Fibroblast of mammary gland (primary cell): ENCODE measurements around the gene TTC16.

Experiments
- DNase-seq: peaks from one replicate; pipeline ENCODE4 v3.0.0-alpha.2; 2010; ENCODE audit warnings: low read depth
- H3K4me3 ChIP-seq: 2 replicates; pipeline ENCODE4 v1.5.1; 2011; ENCODE audit warnings: low read depth, mild to moderate bottlenecking, low read length, moderate library complexity; ENCODE audit not compliant: control insufficient read depth
- TF ChIP-seq, protein P1 (sequence below): conservative IDR thresholded peaks from 2 replicates; pipeline ENCODE4 v1.5.1; 2011; ENCODE audit warnings: low read depth, low read length, inconsistent platforms; ENCODE audit not compliant: control insufficient read depth, insufficient read depth

The TTC16 gene

DNA sequence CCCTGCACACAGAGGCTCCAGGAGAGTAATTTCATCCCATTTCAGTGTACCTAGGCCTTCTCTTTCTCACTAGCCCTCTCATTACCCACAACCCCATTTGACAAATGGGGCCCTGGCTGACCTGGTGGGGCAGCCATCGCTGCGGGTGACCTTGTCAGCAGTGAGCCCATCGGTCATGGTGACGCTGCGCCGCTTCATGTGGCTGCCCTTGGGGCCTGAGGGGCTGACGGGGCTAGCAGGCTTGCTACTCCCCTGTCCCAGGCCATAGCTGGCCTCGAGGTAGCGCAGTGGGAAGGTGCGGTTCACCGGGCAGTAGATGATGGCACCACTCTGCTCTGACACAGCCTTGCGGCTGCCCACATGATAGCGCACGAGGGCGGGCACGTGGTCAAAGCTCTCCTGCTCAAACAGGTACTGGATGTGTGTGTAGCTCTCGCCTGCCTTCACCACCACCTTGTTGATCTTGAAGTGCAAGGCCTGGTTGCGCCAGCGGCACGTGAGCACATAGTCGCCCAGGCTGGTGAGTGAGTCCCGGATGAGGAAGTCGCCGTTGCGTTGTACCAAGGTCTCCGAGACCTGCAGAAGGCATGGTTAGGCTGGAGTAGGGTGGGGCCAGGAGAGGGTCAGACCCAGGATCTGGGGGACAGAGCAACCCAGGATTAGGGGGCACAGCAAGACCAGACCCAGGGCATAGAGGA, 33.4 kb downstream of the TTC16 start:
- TF ChIP-seq, protein P1, sequence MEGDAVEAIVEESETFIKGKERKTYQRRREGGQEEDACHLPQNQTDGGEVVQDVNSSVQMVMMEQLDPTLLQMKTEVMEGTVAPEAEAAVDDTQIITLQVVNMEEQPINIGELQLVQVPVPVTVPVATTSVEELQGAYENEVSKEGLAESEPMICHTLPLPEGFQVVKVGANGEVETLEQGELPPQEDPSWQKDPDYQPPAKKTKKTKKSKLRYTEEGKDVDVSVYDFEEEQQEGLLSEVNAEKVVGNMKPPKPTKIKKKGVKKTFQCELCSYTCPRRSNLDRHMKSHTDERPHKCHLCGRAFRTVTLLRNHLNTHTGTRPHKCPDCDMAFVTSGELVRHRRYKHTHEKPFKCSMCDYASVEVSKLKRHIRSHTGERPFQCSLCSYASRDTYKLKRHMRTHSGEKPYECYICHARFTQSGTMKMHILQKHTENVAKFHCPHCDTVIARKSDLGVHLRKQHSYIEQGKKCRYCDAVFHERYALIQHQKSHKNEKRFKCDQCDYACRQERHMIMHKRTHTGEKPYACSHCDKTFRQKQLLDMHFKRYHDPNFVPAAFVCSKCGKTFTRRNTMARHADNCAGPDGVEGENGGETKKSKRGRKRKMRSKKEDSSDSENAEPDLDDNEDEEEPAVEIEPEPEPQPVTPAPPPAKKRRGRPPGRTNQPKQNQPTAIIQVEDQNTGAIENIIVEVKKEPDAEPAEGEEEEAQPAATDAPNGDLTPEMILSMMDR: no peak
- H3K4me3 ChIP-seq: no peak overlapping the region
- no peak for DNase-seq

DNA sequence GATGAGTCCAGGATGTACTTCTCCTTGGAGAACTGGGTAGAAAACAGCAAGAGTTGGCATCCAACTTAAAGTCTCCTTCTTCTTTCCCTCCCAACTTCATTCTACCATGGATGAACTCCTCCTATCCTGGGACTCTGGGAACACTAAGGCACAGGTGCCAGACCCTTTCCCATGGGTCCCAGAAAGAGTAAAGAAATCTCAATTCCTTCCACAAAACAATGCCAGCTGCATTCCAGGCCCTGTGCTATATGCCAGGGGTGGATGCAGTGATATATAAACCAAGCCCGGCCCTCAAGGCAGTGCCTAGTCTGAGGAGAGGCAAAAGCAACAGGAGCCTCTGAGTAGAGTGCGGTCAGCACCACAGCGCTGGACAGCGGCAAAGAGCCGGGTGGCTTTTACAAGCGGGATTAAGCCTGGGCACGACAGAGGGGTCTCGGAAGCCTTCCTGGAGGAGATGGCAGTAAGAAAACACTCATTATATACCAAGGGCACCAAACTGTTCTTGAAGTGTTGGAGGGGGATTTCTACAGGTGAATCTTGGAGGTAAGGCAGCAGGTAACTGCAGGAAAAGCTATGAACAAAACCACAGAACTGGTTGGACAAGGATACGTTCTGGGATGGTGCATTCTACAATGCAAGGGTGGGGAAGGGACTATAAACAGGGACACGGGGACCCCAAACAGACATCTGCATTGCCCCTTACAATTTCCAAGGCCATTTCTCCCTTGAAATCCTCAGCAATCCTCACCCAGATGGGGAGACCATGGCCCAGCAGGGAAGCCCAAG, 35.6 kb downstream of the TTC16 start:
- H3K4me3 ChIP-seq: no peak overlapping the region
- TF ChIP-seq, protein P1: no peak
- peak; percentile 15 for DNase-seq

DNA sequence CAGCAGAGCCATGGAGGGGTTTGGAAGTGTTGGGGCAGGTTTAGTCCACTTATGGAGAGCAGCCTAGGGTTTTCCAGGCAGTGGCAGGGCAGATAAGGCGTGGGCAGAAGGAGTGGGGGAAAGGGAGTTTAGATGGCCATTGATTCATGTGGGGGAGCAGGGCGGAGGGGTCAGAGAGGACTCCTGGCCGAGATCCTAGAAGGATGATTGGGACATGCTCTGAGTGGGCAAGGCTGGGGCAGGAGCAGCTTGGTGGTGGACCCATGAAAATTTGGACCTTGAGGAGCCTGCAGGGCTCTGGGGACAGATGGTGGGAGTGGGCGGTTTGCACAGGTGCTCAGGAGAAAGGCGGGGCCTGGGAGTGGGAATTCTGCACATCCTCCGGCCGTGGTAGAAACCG, 37.3 kb downstream of the TTC16 start:
- H3K4me3 ChIP-seq: no peak overlapping the region
- no peak for DNase-seq
- TF ChIP-seq, protein P1: no peak

DNA sequence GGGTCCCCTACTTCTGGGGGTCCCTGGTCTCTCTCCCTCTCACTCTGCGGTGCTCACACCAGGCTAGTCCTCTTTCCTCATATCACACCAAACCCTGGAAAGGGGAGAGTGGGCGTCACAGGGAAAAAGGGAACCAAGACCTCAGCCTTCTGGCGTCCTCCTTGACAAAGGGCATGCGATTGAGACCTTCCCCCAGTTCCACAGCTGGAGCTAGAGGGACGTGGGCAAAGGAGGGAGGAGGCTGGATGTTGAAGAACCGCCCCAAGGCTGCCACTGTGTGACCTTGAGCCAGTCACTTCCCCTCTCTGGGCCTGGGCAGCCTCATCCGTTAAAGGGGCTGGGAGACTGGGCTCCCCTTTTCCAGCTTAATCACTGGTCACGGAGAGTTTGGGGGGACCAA, 37.7 kb downstream of the TTC16 start:
- H3K4me3 ChIP-seq: no peak overlapping the region
- DNase-seq: no peak
- TF ChIP-seq, protein P1: no peak

DNA sequence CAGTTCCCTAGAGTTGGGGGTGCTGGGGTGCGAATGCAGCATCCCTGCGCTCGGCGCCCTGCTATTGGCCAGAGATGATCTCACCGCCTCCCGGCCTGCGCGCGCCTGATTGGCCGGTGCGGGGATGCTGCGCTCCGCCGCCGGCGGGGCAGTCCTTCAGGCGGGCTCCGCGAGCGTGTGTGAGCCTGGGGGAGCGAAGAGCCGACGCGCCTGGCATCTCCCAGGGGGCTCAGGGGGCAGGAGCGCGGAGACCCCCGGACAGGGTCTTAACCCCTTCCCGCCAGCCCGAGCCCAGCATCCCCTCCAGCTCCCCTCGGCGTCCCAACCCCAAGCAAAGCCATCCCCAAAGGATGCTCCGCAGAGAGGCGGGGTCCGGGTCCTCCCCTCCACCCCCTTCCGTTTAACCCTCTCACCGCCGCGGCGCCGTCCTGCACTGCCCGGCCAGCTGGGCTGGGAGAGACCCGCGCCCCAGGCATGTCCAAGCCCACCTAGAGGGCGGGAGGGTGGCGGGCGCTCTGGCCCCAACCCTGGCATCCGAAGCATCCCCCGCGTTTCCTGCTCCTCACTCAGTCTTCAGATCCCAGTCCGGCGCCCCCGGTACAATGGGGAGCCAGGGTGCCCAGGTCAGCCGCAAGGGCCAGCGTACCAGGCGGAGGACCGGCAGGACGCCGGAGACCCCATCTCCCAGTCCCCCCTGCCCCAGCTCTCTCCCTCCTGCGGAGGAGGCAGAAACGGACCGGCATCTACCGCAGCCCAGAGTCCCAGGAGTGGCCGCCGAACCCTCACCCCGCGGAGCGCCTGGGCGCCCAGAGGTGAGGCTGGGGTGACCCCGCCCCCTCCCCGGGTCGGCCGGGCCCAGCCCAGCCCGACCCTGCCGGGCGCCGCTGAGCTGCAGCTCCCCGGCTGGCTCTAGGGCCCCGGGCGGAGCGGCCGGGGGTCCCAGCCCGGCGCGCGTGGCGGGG, 38.5 kb downstream of the TTC16 start:
- no peak overlapping the region for H3K4me3 ChIP-seq
- TF ChIP-seq, protein P1: no peak
- no peak for DNase-seq
